ENCODE data around the gene ALDH8A1. TPM values are rescaled to one million over a fixed set of nuclear protein-coding genes. Genes with fewer than 3 reads are reported as not detected.

ALDH8A1 gene
- total RNA-seq, 2 experiments from 2014 or later, result 0.84 to 2.5 TPM

DNA sequence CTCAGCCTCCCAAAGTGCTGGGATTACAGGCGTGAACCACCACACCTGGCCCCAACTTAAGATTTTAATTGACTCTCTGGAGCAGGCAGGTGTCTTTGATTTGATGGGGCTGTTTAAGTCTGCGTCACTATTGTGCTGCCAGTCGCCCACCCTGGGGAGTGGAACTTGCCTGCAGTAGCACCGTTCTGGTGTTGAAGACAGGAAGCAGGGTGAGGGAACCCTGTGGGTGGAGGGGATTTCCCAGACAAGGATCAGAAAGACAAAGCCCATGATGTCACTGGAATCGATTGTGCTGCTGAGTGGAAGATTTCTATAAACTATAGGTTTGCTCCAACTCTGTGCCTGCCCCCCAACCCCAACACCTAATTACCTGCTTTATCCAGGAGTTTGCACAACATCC, 11.0 kb downstream of the ALDH8A1 start:
- peak; percentile 79 for ATAC-seq
- no peaks in the 10 kb centered on the region for H3K36me3 Mint-ChIP-seq
- no peaks in the 10 kb centered on the region for H3K9me3 Mint-ChIP-seq (ENCODE audit: low read depth)
- H3K27ac Mint-ChIP-seq, result no peak overlapping the region
- peaks cover 11% of the 10 kb centered on the region for H3K4me1 Mint-ChIP-seq
- CTCF ChIA-PET, result interaction anchor here (2.1 to 3.4 kb wide), 6 partner anchors 20 to 815 kb away, joined by 8 to 24 read pairs (median 17); no protein-coding TSS in a partner anchor
- H3K27me3 Mint-ChIP-seq, result no peaks in the 10 kb centered on the region
- peak; percentile 64 for DNase-seq
- H3K4me3 Mint-ChIP-seq, result no peak overlapping the region

DNA sequence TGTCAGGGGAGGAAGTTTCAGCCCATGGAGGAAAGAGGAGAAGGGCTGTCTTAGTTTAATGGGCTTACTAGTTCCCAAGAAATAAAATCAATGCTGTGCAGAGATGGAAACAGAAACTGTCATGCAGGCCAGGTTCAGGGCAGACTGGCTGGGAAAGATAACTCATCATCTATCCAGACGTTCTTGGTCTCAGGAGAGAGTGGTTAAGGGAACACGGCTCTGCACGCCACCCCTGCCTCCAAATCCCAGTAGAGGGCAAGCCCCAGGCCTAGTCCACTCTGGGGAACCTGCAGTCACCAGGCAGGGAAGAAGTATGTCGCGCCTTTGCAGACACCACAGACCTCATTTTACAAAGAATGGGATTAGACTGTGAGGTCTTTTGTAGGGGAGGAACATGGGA, 12.5 kb downstream of the ALDH8A1 start:
- Mint-ChIP-seq H3K27ac (no peak overlapping the region), H3K4me3 (no peak overlapping the region)
- CTCF ChIA-PET, result no interaction called here

DNA sequence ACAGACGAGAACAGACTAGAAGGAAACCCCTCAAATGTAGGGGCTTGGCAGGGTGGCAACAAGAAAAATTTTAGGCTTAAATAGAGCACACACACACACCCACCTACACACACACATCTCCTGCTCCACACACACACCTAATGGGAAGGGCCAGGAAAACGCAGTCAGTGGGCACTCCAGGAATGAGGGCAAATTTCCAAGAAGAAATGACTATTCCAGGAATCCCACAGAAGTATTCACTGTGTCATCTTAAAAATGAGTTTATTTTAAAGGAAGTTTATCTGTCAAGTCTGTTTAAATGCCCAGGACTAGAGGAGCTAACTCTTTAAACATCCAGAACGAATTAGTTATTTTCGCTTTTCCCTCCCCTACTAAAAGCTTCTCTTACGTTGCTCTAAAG, 13.0 kb downstream of the ALDH8A1 start:
- H3K9me3 Mint-ChIP-seq (ENCODE audit: low read depth), result no peaks in the 10 kb centered on the region
- DNase-seq (no peak), ATAC-seq (no peak)
- CTCF ChIA-PET, result no interaction called here
- peaks cover 11% of the 10 kb centered on the region for H3K4me1 Mint-ChIP-seq
- no peaks in the 10 kb centered on the region for H3K27me3 Mint-ChIP-seq
- H3K4me3 Mint-ChIP-seq, result no peak overlapping the region
- H3K27ac Mint-ChIP-seq, result no peak overlapping the region
- H3K36me3 Mint-ChIP-seq, result no peaks in the 10 kb centered on the region

More for the DNA sequence above, 12.5 kb downstream of the ALDH8A1 start:
- Mint-ChIP-seq H3K36me3 (no peaks in the 10 kb centered on the region), H3K27me3 (no peaks in the 10 kb centered on the region), H3K4me1 (peaks cover 11% of the 10 kb centered on the region), H3K9me3 (ENCODE audit: low read depth) (no peaks in the 10 kb centered on the region)
- no peak for ATAC-seq
- DNase-seq, result no peak

- peaks cover 11% of the 10 kb centered on the region for H3K4me1 Mint-ChIP-seq
- no peak overlapping the region for H3K27ac Mint-ChIP-seq
- H3K9me3 Mint-ChIP-seq (ENCODE audit: low read depth), result no peaks in the 10 kb centered on the region
- CTCF ChIA-PET, result interaction anchor here (0.7 kb wide), 1 partner anchor 11 kb away, joined by 3 read pairs; no protein-coding TSS in a partner anchor
- ATAC-seq (no peak), DNase-seq (no peak)
- H3K4me3 Mint-ChIP-seq, result no peak overlapping the region
- H3K27me3 Mint-ChIP-seq, result no peaks in the 10 kb centered on the region
- no peaks in the 10 kb centered on the region for H3K36me3 Mint-ChIP-seq
These were observed 13.4 kb downstream of the ALDH8A1 start for GRCh38 chr6:134936476-134936875.

- H3K27ac Mint-ChIP-seq, result no peak overlapping the region
- H3K4me3 Mint-ChIP-seq, result no peak overlapping the region
- DNase-seq, result no peak
- H3K4me1 Mint-ChIP-seq, result peaks cover 11% of the 10 kb centered on the region
- H3K36me3 Mint-ChIP-seq, result no peaks in the 10 kb centered on the region
- H3K9me3 Mint-ChIP-seq (ENCODE audit: low read depth), result no peaks in the 10 kb centered on the region
- no peak for ATAC-seq
- no peaks in the 10 kb centered on the region for H3K27me3 Mint-ChIP-seq
- CTCF ChIA-PET, result no interaction called here
These were observed 15.0 kb downstream of the ALDH8A1 start for GRCh38 chr6:134934793-134935485.

DNA sequence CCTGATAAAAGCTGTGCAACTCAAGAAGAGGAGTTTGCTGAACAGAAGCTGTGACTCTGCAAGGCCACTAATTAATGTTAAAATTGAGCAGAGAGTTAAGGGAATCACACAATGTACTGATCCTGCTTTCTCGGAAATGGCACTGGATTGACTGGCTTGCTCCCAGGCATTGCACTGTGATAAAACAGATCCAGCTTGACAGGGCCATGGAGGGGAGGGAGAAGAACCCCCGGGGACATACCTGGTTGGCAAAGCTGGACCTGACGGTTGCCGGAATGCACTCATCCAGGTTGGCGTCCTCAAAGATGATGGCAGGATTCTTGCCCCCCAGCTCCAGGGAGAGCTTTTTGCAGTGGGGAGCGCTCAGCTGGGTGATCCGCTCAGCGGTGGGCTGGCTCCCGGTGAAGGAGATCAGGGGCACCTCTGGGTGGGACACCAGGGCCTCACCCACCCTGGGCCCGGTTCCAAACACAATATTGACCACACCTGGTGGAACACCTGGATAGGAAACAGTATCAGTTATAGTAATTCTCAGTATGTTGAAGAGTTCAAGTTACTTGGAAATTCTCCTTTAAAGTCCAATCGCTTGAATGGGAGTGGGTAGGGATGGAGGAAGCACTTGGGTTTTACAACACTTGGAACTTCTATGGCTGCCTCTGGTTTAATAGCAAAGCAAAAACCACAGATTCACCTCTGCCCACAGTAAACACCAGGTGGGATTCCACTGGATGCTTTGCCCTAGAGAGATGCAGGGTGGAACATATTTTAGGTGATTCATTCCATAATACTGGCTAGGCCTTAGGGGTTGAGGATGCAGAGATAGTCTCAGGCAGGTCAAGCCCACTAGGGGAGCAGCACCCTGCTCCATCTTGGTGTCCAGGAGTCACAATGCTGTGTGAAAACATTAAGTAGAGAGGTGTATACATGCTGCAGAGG, 17.1 kb downstream of the ALDH8A1 start:
- DNase-seq (no peak), ATAC-seq (no peak)
- Mint-ChIP-seq H3K27me3 (no peaks in the 10 kb centered on the region), H3K4me1 (no peaks in the 10 kb centered on the region), H3K9me3 (ENCODE audit: low read depth) (no peaks in the 10 kb centered on the region), H3K27ac (no peak overlapping the region), H3K36me3 (peaks cover 2% of the 10 kb centered on the region), H3K4me3 (no peak overlapping the region)
- CTCF ChIA-PET, result interaction anchor here (1.3 kb wide), 1 partner anchor 8 kb away, joined by 5 read pairs; no protein-coding TSS in a partner anchor

DNA sequence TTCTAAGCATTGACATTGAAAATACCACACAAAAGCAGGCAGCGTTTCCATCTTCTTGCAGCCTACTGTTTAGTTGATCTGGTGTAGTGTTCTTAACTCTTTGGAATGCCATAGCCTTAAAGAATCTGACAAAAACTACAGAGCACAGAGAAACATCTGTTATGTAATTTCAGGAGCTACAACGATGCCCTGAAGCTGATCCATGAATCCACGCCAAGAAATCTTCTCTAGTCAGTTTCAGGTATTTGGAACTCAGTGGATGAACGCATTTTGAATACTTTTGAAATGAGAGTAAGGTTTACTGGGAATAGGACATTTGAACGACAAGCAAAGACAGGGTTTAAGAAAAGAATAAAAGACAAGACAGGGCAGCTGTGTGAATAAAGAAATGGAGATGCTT, 17.8 kb downstream of the ALDH8A1 start:
- no peak for ATAC-seq
- DNase-seq, result no peak
- Mint-ChIP-seq H3K27ac (no peak overlapping the region), H3K9me3 (ENCODE audit: low read depth) (no peaks in the 10 kb centered on the region), H3K4me1 (no peaks in the 10 kb centered on the region), H3K27me3 (no peaks in the 10 kb centered on the region), H3K36me3 (peaks cover 2% of the 10 kb centered on the region), H3K4me3 (no peak overlapping the region)
- CTCF ChIA-PET, result interaction anchor here (1.3 kb wide), 1 partner anchor 8 kb away, joined by 5 read pairs; no protein-coding TSS in a partner anchor

GRCh38 chr6:134930463-134930862, 19.4 kb downstream of the ALDH8A1 start:
- CTCF ChIA-PET, result interaction anchor here (2.2 kb wide), 1 partner anchor 10 kb away, joined by 8 read pairs; no protein-coding TSS in a partner anchor
- H3K4me3 Mint-ChIP-seq, result no peak overlapping the region
- no peak for ATAC-seq

DNA sequence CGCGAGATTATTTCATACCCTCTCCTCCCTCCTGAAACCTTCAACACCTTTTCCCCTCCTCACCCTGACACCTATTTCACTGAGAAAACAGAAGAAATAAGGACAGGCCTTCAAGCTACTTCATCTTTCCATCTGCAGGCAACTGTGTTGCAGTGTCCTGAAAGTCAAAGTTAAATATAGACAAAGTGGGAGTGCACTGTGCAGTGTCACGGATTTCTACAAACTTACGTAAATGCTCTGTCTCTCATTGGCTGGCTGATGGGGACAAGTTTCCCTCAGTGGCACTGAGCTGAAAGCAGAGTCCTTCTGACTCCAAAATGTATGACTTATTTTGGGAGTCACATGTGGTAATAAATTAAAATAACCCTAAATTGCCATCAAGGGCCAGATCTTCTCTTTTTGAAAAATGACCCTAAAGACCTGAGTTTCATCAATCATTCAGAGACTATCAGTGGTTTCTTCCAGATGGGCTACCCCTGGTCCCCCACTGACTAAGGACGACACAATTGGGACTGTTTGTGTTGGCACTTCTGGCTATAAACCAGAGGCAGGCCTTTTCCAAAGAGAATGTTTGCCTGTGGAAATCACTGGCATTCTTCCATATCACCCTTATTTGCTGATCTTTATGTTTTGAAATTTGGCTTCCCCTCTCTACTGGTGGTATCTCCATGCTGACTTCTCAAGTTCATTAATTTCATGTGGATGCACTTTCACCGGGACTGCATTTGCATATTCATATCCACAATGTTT, 21.6 kb downstream of the ALDH8A1 start:
- Mint-ChIP-seq H3K27me3 (no peaks in the 10 kb centered on the region), H3K36me3 (peaks cover 4% of the 10 kb centered on the region), H3K4me3 (no peak overlapping the region), H3K4me1 (no peaks in the 10 kb centered on the region), H3K27ac (no peak overlapping the region), H3K9me3 (ENCODE audit: low read depth) (no peaks in the 10 kb centered on the region)
- CTCF ChIA-PET, result interaction anchor here (2.2 kb wide), 1 partner anchor 12 kb away, joined by 8 read pairs; no protein-coding TSS in a partner anchor
- no peak for ATAC-seq
- DNase-seq, result no peak

More at GRCh38 chr6:134930463-134930862, 19.4 kb downstream of the ALDH8A1 start:
- H3K36me3 Mint-ChIP-seq, result peaks cover 4% of the 10 kb centered on the region
- no peaks in the 10 kb centered on the region for H3K9me3 Mint-ChIP-seq (ENCODE audit: low read depth)
- DNase-seq, result no peak
- H3K4me1 Mint-ChIP-seq, result no peaks in the 10 kb centered on the region
- H3K27ac Mint-ChIP-seq, result no peak overlapping the region
- no peaks in the 10 kb centered on the region for H3K27me3 Mint-ChIP-seq

GRCh38 chr6:134925800-134926199, 24.1 kb downstream of the ALDH8A1 start:
- H3K9me3 Mint-ChIP-seq (ENCODE audit: low read depth), result no peaks in the 10 kb centered on the region
- CTCF ChIA-PET, result interaction anchor here (0.6 to 1.0 kb wide), 2 partner anchors 15 to 227 kb away, joined by 3 to 5 read pairs; no protein-coding TSS in a partner anchor
- no peaks in the 10 kb centered on the region for H3K27me3 Mint-ChIP-seq
- no peak for DNase-seq
- H3K36me3 Mint-ChIP-seq, result peaks cover 4% of the 10 kb centered on the region
- no peak overlapping the region for H3K4me3 Mint-ChIP-seq
- ATAC-seq, result no peak
- H3K4me1 Mint-ChIP-seq, result no peaks in the 10 kb centered on the region
- H3K27ac Mint-ChIP-seq, result no peak overlapping the region

GRCh38 chr6:134921721-134922261, 28.1 kb downstream of the ALDH8A1 start:
- Mint-ChIP-seq H3K9me3 (ENCODE audit: low read depth) (no peaks in the 10 kb centered on the region), H3K36me3 (peaks cover 3% of the 10 kb centered on the region), H3K27ac (no peak overlapping the region), H3K27me3 (no peaks in the 10 kb centered on the region), H3K4me3 (no peak overlapping the region), H3K4me1 (no peaks in the 10 kb centered on the region)
- DNase-seq (no peak), ATAC-seq (no peak)
- CTCF ChIA-PET, result no interaction called here

GRCh38 chr6:134921276-134921675, 28.6 kb downstream of the ALDH8A1 start:
- H3K4me3 Mint-ChIP-seq, result no peak overlapping the region
- no peak for ATAC-seq

GRCh38 chr6:134920422-134920821, 29.5 kb downstream of the ALDH8A1 start:
- no peak for ATAC-seq
- Mint-ChIP-seq H3K9me3 (ENCODE audit: low read depth) (no peaks in the 10 kb centered on the region), H3K4me3 (no peak overlapping the region), H3K4me1 (no peaks in the 10 kb centered on the region), H3K27ac (no peak overlapping the region), H3K27me3 (no peaks in the 10 kb centered on the region), H3K36me3 (no peaks in the 10 kb centered on the region)
- CTCF ChIA-PET, result interaction anchor here (2.0 to 3.8 kb wide), 2 partner anchors 10 to 20 kb away, joined by 4 to 20 read pairs; no protein-coding TSS in a partner anchor
- DNase-seq, result no peak

More at GRCh38 chr6:134921276-134921675, 28.6 kb downstream of the ALDH8A1 start:
- DNase-seq, result no peak
- Mint-ChIP-seq H3K4me1 (no peaks in the 10 kb centered on the region), H3K27me3 (no peaks in the 10 kb centered on the region), H3K9me3 (ENCODE audit: low read depth) (no peaks in the 10 kb centered on the region), H3K36me3 (peaks cover 1% of the 10 kb centered on the region), H3K27ac (no peak overlapping the region)
- CTCF ChIA-PET, result no interaction called here

All from activated CD8-positive, alpha-beta memory T cell treated with anti-CD3 and anti-CD28 coated beads, Interleukin-2, amount 10 ng/mL, durations not matched to agents 7 days and 5 days (primary cell).